Measurements from ENCODE around the gene HIVEP2.

HIVEP2 gene

GRCh38 chr6:142857233-142857761 lies 87.7 kb downstream of the HIVEP2 start:
- no peaks in the 10 kb centered on the region for H3K27me3 ChIP-seq (replicated peaks; ENCODE audit: control insufficient read depth, insufficient read depth, low read length, poor library complexity, severe bottlenecking)
- no peaks in the 10 kb centered on the region for H3K9me3 ChIP-seq (ENCODE audit: control insufficient read depth, low read length)
- peak overlapping the region; percentile 44 for H3K4me3 ChIP-seq (ENCODE audit: insufficient read depth, low read depth, low read length, poor library complexity, severe bottlenecking)
- H3K4me1 ChIP-seq (ENCODE audit: control insufficient read depth, insufficient read depth, low read length, poor library complexity, severe bottlenecking), result peaks cover 70% of the 10 kb centered on the region
- no peaks in the 10 kb centered on the region for H3K36me3 ChIP-seq (ENCODE audit: control insufficient read depth, insufficient read depth, low read length)
- DNase-seq, result no peak
- peak overlapping the region; percentile 90 for H3K27ac ChIP-seq (ENCODE audit: insufficient read depth, low read length, poor library complexity, severe bottlenecking)

GRCh38 chr6:142856624-142857232 lies 88.2 kb downstream of the HIVEP2 start:
- H3K4me3 ChIP-seq (ENCODE audit: insufficient read depth, low read depth, low read length, poor library complexity, severe bottlenecking), result peak overlapping the region; percentile 44
- H3K9me3 ChIP-seq (ENCODE audit: control insufficient read depth, low read length), result no peaks in the 10 kb centered on the region
- no peaks in the 10 kb centered on the region for H3K36me3 ChIP-seq (ENCODE audit: control insufficient read depth, insufficient read depth, low read length)
- H3K4me1 ChIP-seq (ENCODE audit: control insufficient read depth, insufficient read depth, low read length, poor library complexity, severe bottlenecking), result peaks cover 73% of the 10 kb centered on the region
- peak; percentile 40 to 55 (median 53) for DNase-seq
- H3K27me3 ChIP-seq (replicated peaks; ENCODE audit: control insufficient read depth, insufficient read depth, low read length, poor library complexity, severe bottlenecking), result no peaks in the 10 kb centered on the region
- H3K27ac ChIP-seq (ENCODE audit: insufficient read depth, low read length, poor library complexity, severe bottlenecking), result peak overlapping the region; percentile 90

- DNase-seq, result no peak
- H3K36me3 ChIP-seq (ENCODE audit: control insufficient read depth, insufficient read depth, low read length), result no peaks in the 10 kb centered on the region
- H3K4me1 ChIP-seq (ENCODE audit: control insufficient read depth, insufficient read depth, low read length, poor library complexity, severe bottlenecking), result peaks cover 75% of the 10 kb centered on the region
- peak overlapping the region; percentile 44 for H3K4me3 ChIP-seq (ENCODE audit: insufficient read depth, low read depth, low read length, poor library complexity, severe bottlenecking)
- peak overlapping the region; percentile 90 for H3K27ac ChIP-seq (ENCODE audit: insufficient read depth, low read length, poor library complexity, severe bottlenecking)
- no peaks in the 10 kb centered on the region for H3K9me3 ChIP-seq (ENCODE audit: control insufficient read depth, low read length)
- no peaks in the 10 kb centered on the region for H3K27me3 ChIP-seq (replicated peaks; ENCODE audit: control insufficient read depth, insufficient read depth, low read length, poor library complexity, severe bottlenecking)
Observed at GRCh38 chr6:142855893-142856623, 88.9 kb downstream of the HIVEP2 start.

GRCh38 chr6:142854589-142855488 lies 90.1 kb downstream of the HIVEP2 start:
- no peaks in the 10 kb centered on the region for H3K27me3 ChIP-seq (replicated peaks; ENCODE audit: control insufficient read depth, insufficient read depth, low read length, poor library complexity, severe bottlenecking)
- no peaks in the 10 kb centered on the region for H3K36me3 ChIP-seq (ENCODE audit: control insufficient read depth, insufficient read depth, low read length)
- no peak for DNase-seq
- peaks cover 76% of the 10 kb centered on the region for H3K4me1 ChIP-seq (ENCODE audit: control insufficient read depth, insufficient read depth, low read length, poor library complexity, severe bottlenecking)
- peak overlapping the region; percentile 90 for H3K27ac ChIP-seq (ENCODE audit: insufficient read depth, low read length, poor library complexity, severe bottlenecking)
- H3K9me3 ChIP-seq (ENCODE audit: control insufficient read depth, low read length), result no peaks in the 10 kb centered on the region
- H3K4me3 ChIP-seq (ENCODE audit: insufficient read depth, low read depth, low read length, poor library complexity, severe bottlenecking), result peak overlapping the region; percentile 7

GRCh38 chr6:142853244-142854180 lies 91.5 kb downstream of the HIVEP2 start:
- no peak for DNase-seq
- H3K4me1 ChIP-seq (ENCODE audit: control insufficient read depth, insufficient read depth, low read length, poor library complexity, severe bottlenecking), result peaks cover 88% of the 10 kb centered on the region
- H3K27me3 ChIP-seq (replicated peaks; ENCODE audit: control insufficient read depth, insufficient read depth, low read length, poor library complexity, severe bottlenecking), result no peaks in the 10 kb centered on the region
- H3K36me3 ChIP-seq (ENCODE audit: control insufficient read depth, insufficient read depth, low read length), result no peaks in the 10 kb centered on the region
- H3K4me3 ChIP-seq (ENCODE audit: insufficient read depth, low read depth, low read length, poor library complexity, severe bottlenecking), result no peak overlapping the region
- peak overlapping the region; percentile 90 for H3K27ac ChIP-seq (ENCODE audit: insufficient read depth, low read length, poor library complexity, severe bottlenecking)
- no peaks in the 10 kb centered on the region for H3K9me3 ChIP-seq (ENCODE audit: control insufficient read depth, low read length)

GRCh38 chr6:142851601-142852000 lies 93.4 kb downstream of the HIVEP2 start:
- no peaks in the 10 kb centered on the region for H3K9me3 ChIP-seq (ENCODE audit: control insufficient read depth, low read length)
- no peak for DNase-seq
- H3K27me3 ChIP-seq (replicated peaks; ENCODE audit: control insufficient read depth, insufficient read depth, low read length, poor library complexity, severe bottlenecking), result no peaks in the 10 kb centered on the region
- H3K27ac ChIP-seq (ENCODE audit: insufficient read depth, low read length, poor library complexity, severe bottlenecking), result peak overlapping the region; percentile 59
- peaks cover 84% of the 10 kb centered on the region for H3K4me1 ChIP-seq (ENCODE audit: control insufficient read depth, insufficient read depth, low read length, poor library complexity, severe bottlenecking)
- H3K4me3 ChIP-seq (ENCODE audit: insufficient read depth, low read depth, low read length, poor library complexity, severe bottlenecking), result no peak overlapping the region
- no peaks in the 10 kb centered on the region for H3K36me3 ChIP-seq (ENCODE audit: control insufficient read depth, insufficient read depth, low read length)

- H3K36me3 ChIP-seq (ENCODE audit: control insufficient read depth, insufficient read depth, low read length), result no peaks in the 10 kb centered on the region
- peaks cover 83% of the 10 kb centered on the region for H3K4me1 ChIP-seq (ENCODE audit: control insufficient read depth, insufficient read depth, low read length, poor library complexity, severe bottlenecking)
- H3K9me3 ChIP-seq (ENCODE audit: control insufficient read depth, low read length), result no peaks in the 10 kb centered on the region
- peak in 2 of 3 donors; percentile 31 to 32 for DNase-seq
- H3K4me3 ChIP-seq (ENCODE audit: insufficient read depth, low read depth, low read length, poor library complexity, severe bottlenecking), result peak overlapping the region; percentile 13
- no peaks in the 10 kb centered on the region for H3K27me3 ChIP-seq (replicated peaks; ENCODE audit: control insufficient read depth, insufficient read depth, low read length, poor library complexity, severe bottlenecking)
- peak overlapping the region; percentile 59 for H3K27ac ChIP-seq (ENCODE audit: insufficient read depth, low read length, poor library complexity, severe bottlenecking)
Observed at GRCh38 chr6:142850679-142851423, 94.1 kb downstream of the HIVEP2 start.

GRCh38 chr6:142848976-142849375 lies 96.0 kb downstream of the HIVEP2 start:
- Histone ChIP-seq H3K9me3 (ENCODE audit: control insufficient read depth, low read length) (no peaks in the 10 kb centered on the region), H3K27me3 (replicated peaks; ENCODE audit: control insufficient read depth, insufficient read depth, low read length, poor library complexity, severe bottlenecking) (no peaks in the 10 kb centered on the region), H3K4me3 (ENCODE audit: insufficient read depth, low read depth, low read length, poor library complexity, severe bottlenecking) (peak overlapping the region; percentile 5), H3K4me1 (ENCODE audit: control insufficient read depth, insufficient read depth, low read length, poor library complexity, severe bottlenecking) (peaks cover 78% of the 10 kb centered on the region), H3K27ac (ENCODE audit: insufficient read depth, low read length, poor library complexity, severe bottlenecking) (peak overlapping the region; percentile 50), H3K36me3 (ENCODE audit: control insufficient read depth, insufficient read depth, low read length) (no peaks in the 10 kb centered on the region)
- no peak for DNase-seq

All from effector memory CD4-positive, alpha-beta T cell (primary cell).